HG02970 (cell line): ENCODE results near the gene PRR29.
"Not testable (repeated sequence)": the region's sequence is repeated elsewhere in the genome, so short reads cannot be mapped to it uniquely, and the experiment has no call there.

Experiments
- ATAC-seq: cut with Tn5 transposase; IDR thresholded peaks from one replicate; pipeline ENCODE4 v1.9.1; 2021; ENCODE audit warnings: mild to moderate bottlenecking, moderate library complexity, moderate number of reproducible peaks; ENCODE audit not compliant: unreplicated experiment, low FRiP score

The PRR29 gene

DNA sequence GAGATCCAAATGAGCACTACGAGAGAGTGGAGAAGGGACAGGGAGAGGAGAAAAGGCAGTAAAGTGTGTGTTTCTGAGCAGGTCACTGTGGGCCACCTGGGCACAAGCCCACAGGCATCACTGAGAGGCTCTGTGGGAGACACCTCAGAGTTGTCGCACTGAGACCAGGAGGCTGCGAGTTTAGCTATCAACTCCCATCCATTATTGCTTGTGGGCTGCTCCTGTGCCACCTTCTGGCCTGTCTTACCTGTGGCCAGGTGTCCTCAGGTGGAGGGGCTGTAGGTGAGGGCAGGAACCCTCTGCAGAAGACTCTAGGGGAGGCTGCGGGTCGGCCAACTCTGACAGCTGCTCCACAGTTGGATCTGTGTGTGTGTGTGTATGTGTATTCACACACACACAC is 2.5 kb upstream of the PRR29 start:
- no peak for ATAC-seq

DNA sequence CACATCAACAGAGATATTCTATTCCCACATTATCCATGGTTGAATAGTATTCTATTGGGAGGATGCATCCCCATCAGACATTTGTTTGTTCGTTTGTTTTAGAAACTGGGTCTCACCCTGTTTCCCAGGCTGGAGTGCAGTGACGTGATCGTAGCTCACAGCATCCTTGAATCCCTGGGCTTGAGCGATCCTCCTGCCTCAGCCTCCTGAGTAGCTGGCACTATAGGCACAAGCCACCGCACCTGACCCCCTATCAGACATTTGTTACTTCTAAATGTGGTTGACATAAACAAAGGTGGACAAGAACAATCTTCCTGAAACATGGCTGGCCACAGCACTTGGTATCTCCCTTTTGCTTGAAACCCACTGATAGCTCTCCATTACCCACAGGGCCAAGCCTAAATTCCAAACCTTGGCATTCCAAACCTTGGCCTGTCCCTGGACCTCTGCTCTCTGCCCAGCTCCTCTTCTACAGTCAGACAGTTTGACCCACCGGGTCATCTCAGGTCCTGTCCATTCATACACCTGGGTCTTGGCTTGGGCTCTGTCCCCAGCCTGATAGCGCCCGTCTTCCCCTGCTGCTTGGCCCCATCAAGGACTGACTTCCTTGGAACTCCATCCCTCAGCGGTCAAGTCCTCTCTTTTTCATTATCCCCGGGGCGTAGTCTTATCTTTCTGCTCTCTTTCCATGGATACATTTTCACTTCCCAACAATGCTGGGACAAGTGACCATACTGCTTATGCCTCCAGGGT is 1.5 kb upstream of the PRR29 start:
- no peak for ATAC-seq

- ATAC-seq = no peak
Measured at GRCh38 chr17:63997341-63998048, 656 bp upstream of the PRR29 start.

- no peak for ATAC-seq
Measured at GRCh38 chr17:63998721-63999679, 849 bp downstream of the PRR29 start.

DNA sequence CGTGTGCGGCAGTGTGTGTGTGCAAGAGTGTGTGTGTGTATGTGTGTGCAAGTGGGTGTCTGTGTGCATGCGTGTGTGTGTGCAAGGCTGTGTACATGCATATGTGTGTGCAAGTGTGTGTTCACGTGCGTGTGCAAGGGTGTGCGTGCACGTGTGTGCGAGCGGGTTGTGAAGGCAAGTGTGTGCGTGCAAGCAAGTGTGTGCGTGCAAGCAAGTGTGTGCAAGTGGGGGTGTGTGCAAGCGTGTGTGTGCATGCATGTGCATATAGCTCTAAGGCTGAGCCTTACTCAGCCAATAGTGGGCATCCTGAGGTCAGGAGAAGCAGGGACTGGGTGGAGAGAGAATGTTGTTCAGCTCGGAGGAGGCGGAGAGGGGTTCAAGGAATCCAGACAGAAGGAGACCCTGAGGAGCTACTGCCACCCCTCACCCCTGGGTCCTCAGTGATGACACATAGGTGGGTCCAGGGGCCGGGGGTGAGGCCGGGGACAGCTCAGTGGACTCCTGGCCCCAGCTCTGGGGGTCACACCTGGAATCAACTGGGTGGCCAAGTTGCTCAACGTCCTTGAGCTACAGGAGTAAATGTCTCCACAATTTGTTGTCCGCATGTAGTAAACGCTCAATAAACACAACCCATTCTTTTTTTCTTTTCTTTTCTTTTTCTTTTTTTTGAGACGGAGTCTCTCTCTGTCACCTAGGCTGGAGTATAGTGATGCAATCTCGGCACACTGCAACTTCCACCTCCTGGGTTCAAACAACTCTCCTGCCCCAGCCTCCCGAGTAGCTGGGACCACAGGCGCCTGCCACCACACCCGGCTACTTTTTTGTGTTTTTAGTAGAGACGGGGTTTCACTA is 1.8 kb downstream of the PRR29 start:
- ATAC-seq = no peak

DNA sequence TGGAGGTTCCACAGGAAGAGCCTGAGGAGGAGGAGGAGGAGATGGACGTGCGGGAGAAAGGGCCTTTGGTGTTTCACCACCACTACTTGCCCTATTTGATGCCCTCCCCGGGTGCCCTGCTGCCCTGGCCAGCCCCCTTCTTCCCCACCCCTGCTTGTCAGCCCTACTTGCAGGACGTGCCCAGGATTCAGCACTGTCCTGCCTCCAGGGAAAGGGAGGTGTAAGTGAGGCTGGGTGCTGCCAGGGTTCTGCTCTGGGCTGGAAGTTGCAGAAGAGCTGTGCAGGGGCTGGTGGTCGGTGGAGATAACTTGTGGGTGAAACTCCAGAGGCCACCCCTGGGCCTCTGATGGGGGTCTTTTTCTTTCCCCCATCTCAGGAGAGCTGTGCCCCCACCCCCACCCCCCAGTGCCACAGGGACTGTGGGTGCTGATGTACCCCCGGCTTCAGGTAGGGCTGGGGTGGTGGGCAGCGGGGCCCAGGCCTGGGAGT is 3.0 kb downstream of the PRR29 start:
- no peak for ATAC-seq

DNA sequence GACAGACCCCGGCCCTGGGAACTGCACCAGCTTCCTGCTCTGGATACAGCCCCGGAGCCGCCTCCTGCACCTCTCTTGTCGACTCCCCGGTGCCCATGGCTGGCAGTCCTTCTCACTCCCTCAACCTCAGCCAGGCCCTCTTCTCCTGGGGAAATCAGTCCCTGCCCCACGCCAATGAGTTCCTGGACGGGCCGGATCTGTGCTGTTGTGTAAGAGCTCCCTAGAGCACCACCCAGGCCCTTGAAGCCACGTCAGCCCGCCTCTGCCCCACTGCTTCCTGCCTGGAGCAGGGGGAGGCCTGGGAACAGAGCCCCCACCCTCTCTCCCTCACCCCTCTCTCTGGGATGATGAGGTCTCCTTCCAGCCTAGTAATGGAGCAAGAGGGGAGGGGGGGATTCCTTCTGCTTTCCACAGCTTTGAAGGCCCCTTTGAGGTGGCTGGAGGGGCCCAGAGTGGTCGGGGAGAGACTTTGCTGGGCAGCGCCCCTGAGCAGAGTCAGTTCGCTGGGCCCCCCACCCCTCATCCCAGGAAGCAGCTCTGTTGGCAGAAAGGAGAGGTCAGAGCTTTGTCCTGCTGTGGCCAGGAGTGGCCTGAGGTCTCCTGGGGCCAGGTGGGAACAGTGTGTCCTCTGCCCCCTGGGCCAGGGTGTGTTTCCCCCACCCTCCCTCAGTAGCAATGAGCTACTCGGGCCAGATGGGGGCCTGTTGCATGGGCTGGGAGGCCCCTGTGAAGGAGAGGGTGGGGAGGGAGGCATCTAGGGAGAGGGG is 3.8 kb downstream of the PRR29 start:
- no peak for ATAC-seq

GRCh38 chr17:64002658-64003525 is 4.7 kb downstream of the PRR29 start:
- no peak for ATAC-seq

DNA sequence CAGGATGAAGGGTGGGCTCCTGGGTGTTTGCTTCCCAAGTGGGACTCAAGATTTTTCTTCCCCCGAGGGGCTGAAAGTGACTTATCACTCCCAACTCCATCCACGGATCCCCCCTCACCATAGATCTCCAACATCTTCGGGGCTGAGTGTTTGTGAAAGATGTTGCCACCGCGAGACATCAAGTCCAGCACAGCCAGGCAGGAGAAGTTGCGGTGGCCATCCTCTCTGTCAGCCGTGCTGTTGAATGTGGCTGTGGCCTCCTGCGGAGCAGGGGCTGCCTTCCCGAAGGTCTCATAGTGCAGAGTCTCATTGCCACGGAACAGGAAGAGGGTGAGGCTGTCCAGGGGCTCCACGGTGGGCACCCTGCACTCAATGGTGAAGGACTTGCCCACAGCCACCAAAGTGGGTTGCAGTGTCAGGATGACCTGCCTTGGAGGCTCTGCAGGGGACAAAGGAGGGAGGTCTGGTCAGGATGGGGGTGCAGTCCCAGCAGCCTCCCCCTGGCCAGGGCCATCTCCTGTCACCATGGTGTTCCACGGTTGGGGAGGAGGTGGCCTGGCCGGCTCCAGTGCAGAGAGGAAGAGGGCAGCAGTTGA is 5.5 kb downstream of the PRR29 start:
- no peak for ATAC-seq

GRCh38 chr17:64004218-64004770 is 6.1 kb downstream of the PRR29 start:
- no peak for ATAC-seq

GRCh38 chr17:64004903-64005733 is 7.0 kb downstream of the PRR29 start:
- no peak for ATAC-seq

DNA sequence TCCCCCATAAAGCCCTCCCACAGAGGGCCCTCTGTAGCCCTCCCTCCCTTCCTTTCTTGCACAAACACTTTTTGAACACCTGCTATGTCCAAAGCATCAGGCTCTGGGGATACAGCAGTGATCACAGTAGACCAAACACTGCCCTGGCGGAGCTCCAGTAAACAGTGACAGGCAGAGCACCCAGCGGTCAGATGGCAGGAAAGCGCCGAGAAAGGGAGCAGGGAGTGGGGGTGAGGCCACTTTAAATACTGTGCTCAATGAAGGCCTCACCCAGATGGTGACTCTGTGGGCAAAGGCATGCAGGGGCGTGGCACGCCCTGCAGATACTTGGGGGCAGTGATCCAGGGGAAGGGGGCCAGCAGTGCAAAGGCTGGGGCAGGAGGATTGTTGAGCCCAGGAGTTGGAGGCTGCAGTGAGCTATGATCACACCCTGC is 7.6 kb downstream of the PRR29 start:
- no peak for ATAC-seq

DNA sequence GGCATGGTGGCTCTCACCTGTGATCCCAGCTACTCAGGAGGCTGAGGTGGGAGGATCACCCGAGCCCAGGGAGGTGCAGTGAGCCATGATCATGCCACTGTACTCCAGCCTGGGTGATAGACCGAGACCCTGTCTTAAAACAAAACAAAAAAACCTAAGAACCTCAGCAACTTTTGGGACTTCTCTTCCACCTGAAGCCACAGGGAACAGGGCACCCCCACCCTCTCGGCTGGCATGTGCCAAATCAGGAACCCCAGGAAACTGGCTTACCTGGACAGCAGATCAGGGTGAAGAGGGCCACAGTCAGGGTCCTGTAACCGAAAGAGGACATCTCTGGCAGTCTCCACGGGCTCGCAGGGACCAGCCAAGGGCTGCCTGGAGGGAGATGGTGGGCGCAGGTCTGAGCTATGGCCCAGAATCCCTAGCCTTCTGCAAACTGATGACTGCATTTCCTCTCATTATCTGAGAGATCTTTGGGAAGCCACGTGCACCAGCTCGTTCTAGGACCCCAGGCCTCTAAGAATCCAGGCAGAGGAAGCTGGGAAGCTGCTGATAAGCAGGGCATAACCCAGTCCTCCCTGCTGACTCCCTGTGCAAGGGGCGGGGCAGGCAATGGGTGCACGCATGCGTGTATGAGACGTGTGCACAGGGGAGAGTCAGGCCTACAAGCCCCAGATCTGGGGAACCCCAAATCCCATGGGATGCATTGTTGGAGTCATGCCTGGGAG is 8.4 kb downstream of the PRR29 start:
- ATAC-seq = no peak

GRCh38 chr17:64007089-64007837 is 9.1 kb downstream of the PRR29 start:
- ATAC-seq = not testable (repeated sequence)

DNA sequence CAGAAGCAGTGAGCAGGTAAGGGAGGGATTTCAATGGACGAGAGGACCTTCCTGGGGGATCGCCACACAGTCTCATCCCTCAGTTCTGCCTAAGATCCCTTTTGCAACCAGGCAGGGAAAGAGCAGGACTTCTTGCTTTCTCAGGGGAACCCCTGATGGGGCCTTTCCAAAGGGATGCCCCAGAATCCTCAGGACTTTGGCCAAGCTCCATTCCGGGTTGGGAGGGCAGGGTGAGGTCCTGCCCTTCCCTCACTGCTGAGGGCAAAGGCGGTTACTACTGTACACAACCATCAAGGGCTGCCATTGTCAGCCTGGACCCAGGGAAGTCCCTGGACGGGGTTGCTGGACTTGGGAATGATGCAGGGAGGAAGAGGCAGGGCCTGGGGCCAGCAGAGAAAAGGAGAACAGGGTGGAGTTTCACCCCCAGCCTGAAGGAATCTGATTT is 9.7 kb downstream of the PRR29 start:
- no peak for ATAC-seq
